ENCODE data around the gene HLA-DMB. TPM values are rescaled to one million over a fixed set of nuclear protein-coding genes. Genes with fewer than 3 reads are reported as not detected.
"Not testable (repeated sequence)": the region's sequence is repeated elsewhere in the genome, so short reads cannot be mapped to it uniquely, and the experiment has no call there.

The HLA-DMB gene
- total RNA-seq, 3 donors from 2014 or later (not counting 1 experiment from before 2014, with no cell fraction given) = 19.5 to 28.1 (median 23.0) TPM

GRCh38 chr6:32943864-32944649 is 3.2 kb upstream of the HLA-DMB start:
- Histone ChIP-seq H3K27ac (ENCODE audit: low read length) (peak overlapping the region; percentile 82), H3K27me3 (ENCODE audit: control insufficient read depth, insufficient read depth, low read length) (no peaks in the 10 kb centered on the region), H3K9me3 (ENCODE audit: control insufficient read depth, insufficient read depth, low read length) (no peaks in the 10 kb centered on the region), H3K36me3 (ENCODE audit: control insufficient read depth, insufficient read depth, low read length) (no peaks in the 10 kb centered on the region), H3K4me3 (ENCODE audit: low read length) (peak overlapping the region; percentile 27), H3K4me1 (ENCODE audit: control insufficient read depth, insufficient read depth, low read length) (peaks cover 64% of the 10 kb centered on the region)
- Mint-ChIP-seq H3K9me3 (no peaks in the 10 kb centered on the region), H3K4me1 (peaks cover 61 to 62% of the 10 kb centered on the region in 2 donors), H3K36me3 (no peaks in the 10 kb centered on the region), H3K27ac (peak overlapping the region; percentile 92 to 98), H3K27me3 (ENCODE audit: low read depth in 2 of 2) (no peaks in the 10 kb centered on the region), H3K4me3 (peak overlapping the region; percentile 69)
- DNase-seq (peak in 1 of 2 donors; percentile 73), ATAC-seq (peak; percentile 27 to 66 (median 43))
- intact Hi-C loops (cut with micrococcal nuclease) = loop anchor here (5.0 to 10.0 kb wide), 2 partner anchors 52 to 259 kb away; no protein-coding TSS in a partner anchor
- WGBS (ENCODE audit: insufficient coverage) = 10% methylated on average over 2 of the region's 4 CpGs
- TF ChIP-seq CTCF (IDR thresholded peaks at IDR 0.05) = no peak

GRCh38 chr6:32942555-32943123 is 1.8 kb upstream of the HLA-DMB start:
- ATAC-seq; H3K27me3 Mint-ChIP-seq (ENCODE audit: low read depth in 2 of 2); DNase-seq; H3K36me3 Mint-ChIP-seq; H3K9me3 Mint-ChIP-seq; H3K9me3 ChIP-seq (ENCODE audit: control insufficient read depth, insufficient read depth, low read length); H3K4me3 ChIP-seq (ENCODE audit: low read length); H3K27me3 ChIP-seq (ENCODE audit: control insufficient read depth, insufficient read depth, low read length): not testable (repeated sequence)
- H3K27ac ChIP-seq (ENCODE audit: low read length) = peak overlapping the region; percentile 44
- H3K4me1 ChIP-seq (ENCODE audit: control insufficient read depth, insufficient read depth, low read length) = peaks cover 69% of the 10 kb centered on the region
- intact Hi-C loops (cut with micrococcal nuclease) = loop anchor here (5.0 to 10.0 kb wide), 2 partner anchors 50 to 258 kb away; no protein-coding TSS in a partner anchor
- H3K36me3 ChIP-seq (ENCODE audit: control insufficient read depth, insufficient read depth, low read length) = peaks cover 11% of the 10 kb centered on the region
- peak overlapping the region; percentile 92 to 98 for H3K27ac Mint-ChIP-seq
- H3K4me3 Mint-ChIP-seq = peak overlapping the region; percentile 55
- peaks cover 61 to 62% of the 10 kb centered on the region in 2 donors for H3K4me1 Mint-ChIP-seq
- 87% methylated on average over 8 of the region's 9 CpGs for WGBS (ENCODE audit: insufficient coverage)

- ATAC-seq (peak; percentile 63 to 84 (median 77)), DNase-seq (peak; percentile 55 to 84)
- intact Hi-C loops (cut with micrococcal nuclease) = loop anchor here (1.0 to 10.0 kb wide), 4 partner anchors 26 to 256 kb away; no protein-coding TSS in a partner anchor
- peaks cover 61 to 62% of the 10 kb centered on the region in 2 donors for H3K4me1 Mint-ChIP-seq
- no peaks in the 10 kb centered on the region for H3K9me3 ChIP-seq (ENCODE audit: control insufficient read depth, insufficient read depth, low read length)
- no peaks in the 10 kb centered on the region for H3K36me3 Mint-ChIP-seq
- no peaks in the 10 kb centered on the region for H3K27me3 Mint-ChIP-seq (ENCODE audit: low read depth in 2 of 2)
- peaks cover 75% of the 10 kb centered on the region for H3K4me1 ChIP-seq (ENCODE audit: control insufficient read depth, insufficient read depth, low read length)
- no peaks in the 10 kb centered on the region for H3K27me3 ChIP-seq (ENCODE audit: control insufficient read depth, insufficient read depth, low read length)
- peak overlapping the region; percentile 92 to 98 for H3K27ac Mint-ChIP-seq
- TF ChIP-seq CTCF (IDR thresholded peaks at IDR 0.05) = no peak
- no peaks in the 10 kb centered on the region for H3K9me3 Mint-ChIP-seq
- peak overlapping the region; percentile 96 for H3K27ac ChIP-seq (ENCODE audit: low read length)
- peak overlapping the region; percentile 74 for H3K4me3 ChIP-seq (ENCODE audit: low read length)
- peak overlapping the region; percentile 88 for H3K4me3 Mint-ChIP-seq
- 0% methylated on average over 7 of the region's 7 CpGs for WGBS (ENCODE audit: insufficient coverage)
- peaks cover 23% of the 10 kb centered on the region for H3K36me3 ChIP-seq (ENCODE audit: control insufficient read depth, insufficient read depth, low read length)
Measured at GRCh38 chr6:32941214-32941768, 463 bp upstream of the HLA-DMB start.

- H3K27me3 ChIP-seq (ENCODE audit: control insufficient read depth, insufficient read depth, low read length) = no peaks in the 10 kb centered on the region
- ATAC-seq = no peak
- H3K4me1 ChIP-seq (ENCODE audit: control insufficient read depth, insufficient read depth, low read length) = peaks cover 56% of the 10 kb centered on the region
- Mint-ChIP-seq H3K9me3 (no peaks in the 10 kb centered on the region), H3K27me3 (ENCODE audit: low read depth in 2 of 2) (no peaks in the 10 kb centered on the region), H3K27ac (no peak overlapping the region), H3K4me3 (no peak overlapping the region), H3K36me3 (no peaks in the 10 kb centered on the region), H3K4me1 (peaks cover 37% of the 10 kb centered on the region in 2 donors)
- WGBS (ENCODE audit: insufficient coverage) = 85% methylated on average over 7 of the region's 7 CpGs
- no peak for DNase-seq
- no peaks in the 10 kb centered on the region for H3K9me3 ChIP-seq (ENCODE audit: control insufficient read depth, insufficient read depth, low read length)
- TF ChIP-seq CTCF (IDR thresholded peaks at IDR 0.05) = no peak
- peaks cover 35% of the 10 kb centered on the region for H3K36me3 ChIP-seq (ENCODE audit: control insufficient read depth, insufficient read depth, low read length)
- no peak overlapping the region for H3K27ac ChIP-seq (ENCODE audit: low read length)
- no peak overlapping the region for H3K4me3 ChIP-seq (ENCODE audit: low read length)
- intact Hi-C loops (cut with micrococcal nuclease) = no loop called here
Measured at GRCh38 chr6:32938494-32938893, 2.3 kb downstream of the HLA-DMB start.
